ENCODE measurements around the gene PANK4.

PANK4 gene

DNA sequence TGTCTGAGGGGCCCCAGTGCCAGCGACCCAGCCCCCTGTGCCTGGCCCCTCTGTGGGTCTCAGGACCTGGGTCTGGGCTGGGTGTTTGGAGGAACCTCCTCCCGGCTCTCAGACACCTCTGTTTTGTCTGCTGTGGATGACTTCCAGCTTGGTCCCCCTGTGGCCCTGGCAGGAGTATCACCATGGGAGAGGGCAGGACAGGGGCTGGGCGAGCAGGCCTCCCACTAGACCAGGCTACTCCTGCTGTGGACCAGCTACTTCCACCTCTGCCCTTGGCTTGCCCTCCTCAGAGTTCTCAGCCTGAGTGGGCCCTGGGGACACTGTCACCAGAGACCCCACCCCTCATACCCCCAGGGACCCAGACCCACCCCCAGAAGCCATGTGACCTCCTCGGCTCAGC, 28.5 kb downstream of the PANK4 start:
- DNase-seq (ENCODE audit: low spot score) = no peak

DNA sequence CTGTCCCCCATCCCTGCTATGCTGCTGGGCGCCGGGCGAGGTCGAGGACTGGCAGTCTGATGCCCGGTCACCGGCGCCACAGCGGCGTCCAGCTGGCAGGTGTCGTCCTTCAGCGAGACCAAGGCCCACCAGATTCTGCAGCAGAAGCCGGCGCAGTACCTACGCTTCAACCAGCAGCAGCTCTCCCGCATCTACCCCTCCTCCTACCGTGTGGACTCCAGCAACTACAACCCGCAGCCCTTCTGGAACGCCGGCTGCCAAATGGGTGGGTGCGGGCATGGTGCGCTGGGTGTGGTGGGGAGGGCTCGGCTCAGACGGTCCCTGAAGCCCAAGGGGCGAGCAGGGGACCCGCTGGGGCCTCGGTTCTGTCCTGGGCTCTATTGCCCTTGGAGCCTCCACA, 29.6 kb downstream of the PANK4 start:
- no peak for DNase-seq (ENCODE audit: low spot score)

DNA sequence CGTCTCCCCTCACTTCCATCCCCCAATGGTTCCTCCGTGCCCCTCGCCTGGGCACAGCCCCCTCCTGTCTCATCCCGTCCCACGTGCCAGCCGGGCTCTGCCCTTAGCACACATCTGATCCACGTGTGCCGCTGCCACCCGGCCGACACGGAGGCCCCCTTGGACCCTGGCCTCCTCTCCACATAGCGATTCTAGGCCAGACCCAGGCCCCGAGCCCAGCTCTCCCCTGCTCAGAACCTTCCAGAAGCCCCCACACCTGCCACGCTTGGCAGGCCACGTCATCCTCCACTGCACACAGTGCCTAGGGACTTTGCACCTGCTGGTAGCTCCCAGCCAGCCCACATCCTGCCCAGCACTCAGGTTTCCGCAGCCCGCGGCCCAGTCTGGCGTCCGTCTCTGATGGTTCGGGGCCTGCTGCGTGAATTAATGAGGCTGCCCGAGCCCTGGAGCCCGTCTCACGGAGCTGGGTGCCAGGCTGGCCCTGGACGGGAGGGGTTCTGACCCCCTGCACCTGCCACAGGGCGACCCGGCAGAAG, 30.2 kb downstream of the PANK4 start:
- no peak for DNase-seq (ENCODE audit: low spot score)

DNA sequence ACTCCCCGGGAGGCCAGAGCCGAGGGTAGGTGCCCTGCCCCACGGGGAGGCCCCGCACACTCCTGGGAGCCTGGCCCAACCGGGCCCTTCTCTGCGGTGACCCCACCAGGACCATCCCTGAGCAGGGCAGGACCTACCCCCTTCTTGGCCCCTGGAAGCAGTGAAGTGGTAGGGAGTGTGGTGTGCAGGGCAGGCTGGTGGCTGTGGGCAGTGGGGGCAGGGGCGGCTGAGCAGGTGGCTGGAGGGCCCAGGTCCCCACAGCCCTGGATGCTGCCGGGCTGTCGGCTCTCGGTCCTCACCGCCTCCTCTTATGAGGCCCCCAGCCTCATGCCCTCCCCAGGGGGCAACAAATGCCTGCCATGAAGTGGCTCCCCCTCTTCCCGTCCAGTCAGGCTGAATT, 30.9 kb downstream of the PANK4 start:
- no peak for DNase-seq (ENCODE audit: low spot score)

DNA sequence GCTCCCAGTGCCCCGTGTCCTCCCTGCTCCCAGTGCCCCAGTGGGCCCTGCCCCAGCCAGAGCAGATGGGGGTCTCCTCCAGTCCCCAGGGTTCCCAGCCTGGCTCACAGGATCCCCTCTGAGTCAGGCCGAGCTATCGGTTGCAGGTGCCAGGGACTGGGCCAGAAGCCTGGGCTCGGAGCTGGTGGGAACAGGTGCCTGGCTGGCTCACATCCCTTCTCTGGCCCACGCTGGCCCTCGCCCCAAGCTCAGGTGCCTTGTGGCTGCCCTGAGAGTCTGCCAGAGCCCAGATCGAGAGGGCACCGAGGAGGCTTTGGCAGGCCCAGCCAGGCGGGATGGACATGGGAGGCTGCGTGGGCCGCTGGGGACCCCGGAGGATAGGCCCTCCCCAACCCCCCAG, 31.4 kb downstream of the PANK4 start:
- DNase-seq (ENCODE audit: low spot score) = no peak

DNA sequence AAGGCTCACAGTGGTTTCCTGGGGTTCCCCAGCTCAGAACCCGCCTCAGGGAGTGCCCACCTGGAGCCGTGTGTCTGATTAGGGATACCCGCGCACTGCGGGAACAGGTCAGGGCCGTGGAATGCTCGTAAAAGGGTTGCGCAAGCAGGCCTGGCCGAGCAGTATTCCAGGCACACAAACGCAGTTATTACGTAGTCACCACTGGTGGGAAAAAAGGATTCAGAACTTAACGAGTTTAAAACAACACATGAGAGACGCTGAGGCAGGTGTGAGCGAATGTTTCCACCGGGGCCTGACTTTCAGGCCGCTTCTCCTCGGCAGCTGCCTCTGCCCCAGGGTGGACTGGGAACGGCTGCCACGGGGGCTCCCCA, 32.1 kb downstream of the PANK4 start:
- no peak for DNase-seq (ENCODE audit: low spot score)

DNA sequence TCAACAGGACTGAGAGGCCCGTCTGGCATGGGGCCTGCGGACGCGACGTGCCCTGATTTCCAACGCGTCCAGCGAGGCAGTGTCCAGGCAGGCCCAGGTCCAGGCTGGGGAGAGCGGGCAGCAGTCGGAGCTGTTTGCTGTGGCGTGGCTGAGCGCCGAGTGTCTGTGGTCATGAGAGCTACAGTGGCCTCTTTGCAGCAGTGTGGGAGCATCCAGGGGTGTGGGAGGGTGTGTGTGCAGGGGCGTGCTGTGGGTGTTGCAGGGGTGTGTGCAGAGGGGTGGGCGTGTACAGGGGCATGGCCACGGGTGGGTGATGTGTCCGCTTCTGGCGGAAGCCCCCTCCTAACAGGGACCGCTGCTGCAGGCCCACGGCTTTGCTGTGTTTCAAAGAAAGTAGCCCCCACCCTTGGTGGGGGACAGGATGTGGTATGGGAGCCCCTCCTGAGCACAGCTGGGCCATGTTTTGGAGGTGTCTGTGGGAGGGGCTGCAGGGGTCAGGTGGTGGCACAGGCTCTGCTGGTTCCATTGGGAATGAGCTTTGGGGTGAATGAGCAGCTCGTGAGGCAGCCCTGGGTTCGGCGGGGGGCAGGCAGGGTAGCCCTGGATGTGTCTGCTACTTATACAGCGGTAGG, 32.6 kb downstream of the PANK4 start:
- DNase-seq (ENCODE audit: low spot score) = no peak

DNA sequence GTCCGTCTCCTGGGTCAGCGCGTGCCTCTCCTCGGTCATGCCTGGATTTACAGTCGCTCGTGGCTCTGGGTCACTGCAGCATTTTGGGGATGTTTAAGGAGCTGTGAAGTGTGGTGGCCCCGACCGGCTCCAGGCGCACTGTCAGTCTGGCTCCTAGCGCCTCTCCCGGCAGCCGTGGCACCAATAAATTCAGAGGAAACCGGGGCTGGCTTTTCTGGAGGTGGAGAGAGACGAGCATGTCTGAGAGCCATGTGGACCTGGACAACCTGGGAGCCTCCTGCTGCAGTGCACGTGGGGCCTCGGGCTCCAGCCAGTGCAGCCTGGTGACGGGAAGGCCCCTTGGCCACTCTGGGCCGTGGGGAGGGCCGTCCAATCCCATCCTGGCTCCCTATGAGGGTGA, 33.2 kb downstream of the PANK4 start:
- no peak for DNase-seq (ENCODE audit: low spot score)

DNA sequence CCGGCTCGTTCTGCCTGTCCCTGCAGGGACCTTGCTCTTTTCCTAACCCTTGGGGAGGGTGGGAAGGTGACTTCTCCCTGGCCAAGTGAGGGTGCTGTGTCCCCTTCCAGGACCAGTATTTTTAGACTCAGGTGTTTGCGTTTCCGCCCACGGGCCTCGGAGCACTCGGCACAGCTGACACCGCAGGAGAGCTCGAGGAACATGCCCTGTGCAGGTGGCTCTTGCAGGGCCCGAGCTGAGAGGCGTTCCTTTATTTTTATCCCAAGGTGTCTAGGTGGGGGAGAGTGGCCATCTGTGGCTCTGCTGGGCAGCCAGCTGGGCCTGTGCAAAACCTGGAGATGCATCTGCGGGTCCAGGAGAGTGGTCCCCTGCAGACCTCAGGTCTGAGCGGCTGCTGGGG, 34.3 kb downstream of the PANK4 start:
- DNase-seq (ENCODE audit: low spot score) = no peak

DNA sequence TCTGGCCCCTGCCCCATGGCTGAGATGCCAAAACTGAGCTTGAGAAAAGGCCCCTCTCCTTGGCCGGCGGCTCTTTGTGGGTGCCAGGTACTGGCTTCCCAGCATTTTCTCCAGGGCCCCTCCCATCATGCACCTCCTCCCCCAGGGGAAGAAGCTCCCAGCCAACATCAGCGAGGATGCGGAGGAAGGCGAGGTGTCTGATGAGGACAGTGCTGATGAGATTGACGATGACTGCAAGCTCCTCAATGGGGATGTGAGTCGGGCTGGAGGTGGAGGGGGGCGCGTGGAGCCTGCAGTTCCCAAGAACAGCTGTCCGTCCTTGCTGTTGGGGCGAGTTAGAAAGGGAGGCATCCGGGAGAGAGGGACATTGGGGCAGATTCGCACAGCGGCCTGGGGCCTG, 36.8 kb downstream of the PANK4 start:
- DNase-seq (ENCODE audit: low spot score) = no peak

DNA sequence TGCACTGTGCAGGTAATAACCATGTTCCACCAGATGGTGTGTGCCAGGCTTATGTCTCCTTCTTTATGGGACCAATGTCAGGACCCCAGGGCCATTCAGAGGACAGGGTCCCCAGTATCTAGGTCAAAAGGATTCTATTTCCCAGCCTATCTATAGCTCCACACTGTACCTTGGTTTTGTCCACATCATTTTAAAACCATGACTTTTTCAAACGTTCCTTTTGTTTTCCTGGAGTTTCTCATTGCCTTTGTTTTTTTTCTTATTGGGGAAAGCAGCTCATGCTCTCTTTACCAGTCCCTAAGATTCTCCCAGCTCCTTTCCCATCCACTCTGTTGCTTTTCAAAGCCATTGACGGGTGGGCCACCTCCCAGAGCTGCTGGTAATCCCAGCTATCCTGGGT, 37.7 kb downstream of the PANK4 start:
- no peak for DNase-seq (ENCODE audit: low spot score)

DNA sequence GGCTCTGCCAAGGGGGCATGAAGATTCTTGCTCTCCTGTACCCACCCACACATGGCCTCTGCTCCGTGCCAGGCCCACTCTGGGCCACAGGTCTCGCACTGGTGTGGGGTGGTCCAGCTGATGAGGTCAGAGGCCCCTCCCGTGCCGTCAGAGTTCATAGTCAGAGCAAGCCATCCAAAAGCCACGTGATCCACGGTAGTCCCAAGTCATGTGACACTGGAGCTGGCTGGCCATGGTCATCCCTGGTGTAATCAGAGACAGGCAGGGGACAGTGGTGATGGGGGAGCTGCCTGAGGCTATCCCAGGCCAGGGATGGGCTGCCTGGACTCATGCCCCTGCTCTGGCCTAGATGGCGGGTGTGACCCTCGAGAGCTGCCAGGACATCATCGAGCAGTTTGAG, 39.8 kb downstream of the PANK4 start:
- DNase-seq (ENCODE audit: low spot score) = no peak

DNA sequence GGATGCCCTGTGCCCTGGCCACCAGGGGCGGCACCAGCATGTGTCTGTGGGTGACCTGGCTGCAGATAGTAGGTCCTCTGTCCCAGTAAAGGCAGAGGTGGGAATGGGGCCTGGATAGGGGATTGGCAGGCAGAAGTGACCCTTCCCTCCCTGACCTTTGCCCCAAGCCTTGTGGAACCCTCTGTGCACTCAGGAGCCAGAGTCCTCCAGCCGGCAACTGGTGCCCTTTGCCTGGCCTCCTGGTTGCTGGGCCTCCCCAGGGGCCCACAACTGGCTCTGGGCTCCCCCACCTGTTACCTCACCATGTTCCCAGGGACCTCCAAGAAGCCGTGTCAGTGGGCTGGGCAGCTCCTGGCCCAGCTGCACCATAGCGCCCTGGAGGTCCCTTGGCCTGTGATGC, 40.4 kb downstream of the PANK4 start:
- DNase-seq (ENCODE audit: low spot score) = no peak

DNA sequence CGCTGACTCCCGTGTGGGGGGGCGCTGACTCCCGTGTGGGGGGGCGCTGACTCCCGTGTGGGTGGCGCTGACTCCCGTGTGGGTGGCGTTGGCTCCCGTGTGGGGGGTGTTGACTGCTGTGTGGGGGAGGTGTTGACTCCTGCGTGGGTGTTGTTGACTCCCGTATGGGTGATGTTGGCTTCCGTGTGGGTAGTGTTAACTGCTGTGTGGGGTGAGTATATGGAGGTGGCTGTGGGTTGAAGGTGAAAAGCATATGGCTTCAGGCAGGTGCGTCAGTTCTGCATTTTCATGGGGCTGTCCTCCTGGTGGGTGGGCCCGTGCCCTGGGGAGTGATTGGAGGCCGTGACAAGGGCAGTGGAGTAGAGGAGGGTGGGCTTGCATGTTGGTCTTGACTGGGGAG, 42.4 kb downstream of the PANK4 start:
- no peak for DNase-seq (ENCODE audit: low spot score)

DNA sequence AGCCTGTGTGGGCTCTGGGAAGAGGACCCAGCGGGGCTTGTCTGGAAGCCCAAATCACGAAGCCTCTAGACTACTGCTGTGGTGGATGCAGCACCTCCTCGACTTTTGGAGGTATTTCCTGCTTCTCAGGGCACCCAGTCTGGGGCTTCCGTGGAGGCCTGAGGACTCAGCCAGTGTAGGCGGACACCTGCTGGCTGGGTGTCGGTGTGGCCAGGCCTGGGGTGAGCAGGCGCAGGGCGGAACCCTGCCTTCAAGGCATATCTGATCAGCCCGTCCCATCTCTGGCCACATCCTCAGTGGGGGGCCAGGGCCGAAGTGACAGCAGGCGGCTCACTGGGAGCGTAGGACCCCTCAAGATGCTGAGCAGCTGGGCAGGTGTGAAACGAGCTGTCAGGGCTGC, 43.4 kb downstream of the PANK4 start:
- DNase-seq (ENCODE audit: low spot score) = no peak

DNA sequence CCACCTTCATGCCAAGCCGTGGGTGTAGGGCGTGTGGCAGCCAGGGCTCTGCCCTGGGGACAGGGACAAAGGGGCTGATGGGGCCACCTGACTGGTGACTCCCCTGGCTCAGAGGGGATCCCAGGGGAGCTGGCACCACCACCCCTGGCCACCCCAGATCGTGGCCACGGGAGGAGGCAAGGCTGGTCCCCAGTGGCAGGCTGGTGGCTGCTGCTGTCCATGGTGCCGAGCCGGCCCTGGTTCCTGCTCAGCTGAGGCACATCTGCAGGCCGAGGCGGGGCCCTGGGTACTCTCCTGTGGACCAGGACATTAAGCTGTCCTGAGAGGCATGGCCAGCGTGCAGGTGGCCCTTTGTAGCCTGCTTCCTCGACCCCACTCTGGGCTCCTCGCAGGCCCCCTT, 43.8 kb downstream of the PANK4 start:
- no peak for DNase-seq (ENCODE audit: low spot score)

DNA sequence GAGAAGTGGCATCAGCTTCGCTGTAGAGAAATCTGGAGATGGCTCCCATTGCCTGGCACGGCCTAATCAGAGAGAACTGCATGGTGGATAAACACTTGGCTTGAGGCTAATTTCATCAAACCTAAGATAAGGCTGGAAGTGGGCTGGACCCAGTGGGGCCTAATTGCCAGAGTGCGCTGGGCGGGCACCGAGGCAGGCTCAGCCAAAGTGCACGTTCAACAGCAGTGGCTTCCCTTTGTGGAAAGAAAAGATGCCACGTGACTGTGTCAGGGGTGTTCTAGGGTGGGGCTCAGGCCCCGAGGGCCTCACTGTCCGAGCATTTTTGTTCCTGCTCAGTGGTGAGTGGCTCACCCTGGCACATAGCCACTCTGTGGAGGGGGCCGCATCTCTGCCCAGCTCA, 44.5 kb downstream of the PANK4 start:
- no peak for DNase-seq (ENCODE audit: low spot score)

DNA sequence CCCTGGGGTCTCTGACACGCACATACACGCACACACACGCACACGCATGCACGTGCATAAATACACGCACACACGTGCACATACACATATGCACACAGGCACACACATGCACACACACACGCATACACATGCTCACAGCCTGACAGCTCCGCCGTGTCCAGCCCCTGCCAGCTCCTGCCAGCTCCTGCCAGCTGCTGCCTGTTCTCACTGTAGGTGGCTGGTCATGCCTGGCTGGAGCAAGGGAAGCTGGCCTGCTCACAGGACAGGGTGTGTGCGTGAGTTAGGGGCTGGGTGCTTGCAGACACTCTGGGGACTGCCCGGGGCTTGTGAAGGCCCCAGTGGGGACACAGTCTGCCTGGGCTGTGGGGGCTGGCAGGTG, 45.4 kb downstream of the PANK4 start:
- no peak for DNase-seq (ENCODE audit: low spot score)

DNA sequence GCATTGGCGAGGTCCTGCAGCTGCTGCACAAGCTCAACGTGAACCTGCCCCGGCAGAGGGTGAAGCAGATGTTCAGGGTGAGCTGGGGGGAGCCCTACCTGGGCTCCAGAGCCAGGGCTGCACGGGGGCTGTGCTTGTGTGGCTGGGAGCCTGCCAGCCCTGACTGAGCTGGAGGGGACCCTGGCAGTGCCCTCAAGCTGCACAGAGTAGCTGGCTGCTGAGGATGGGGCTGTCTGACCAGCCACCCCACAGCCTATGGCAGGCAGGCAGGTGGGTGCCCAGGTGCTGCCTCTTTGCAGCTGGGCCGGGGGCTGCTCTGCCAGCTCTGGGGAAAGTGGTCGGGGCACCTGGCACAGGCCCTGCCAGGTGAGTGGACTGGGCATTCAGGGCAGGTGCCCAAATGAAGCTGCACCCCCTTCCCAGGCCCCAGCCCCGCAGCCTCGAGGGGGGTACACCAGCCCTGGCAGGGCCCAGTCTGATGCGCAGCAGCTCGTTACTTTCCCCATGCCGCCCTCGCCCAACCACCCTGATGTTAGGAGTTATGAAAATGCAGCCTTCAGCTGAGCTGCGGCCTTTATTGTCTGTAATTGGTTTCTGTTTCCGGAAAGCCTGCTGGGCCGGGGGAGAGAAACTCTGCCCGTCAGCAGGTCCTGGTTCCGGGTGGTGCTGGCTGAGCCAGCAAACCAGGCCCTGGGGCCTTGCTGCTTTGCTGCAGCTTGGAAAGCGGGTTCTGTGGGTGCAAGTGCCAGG, 46.0 kb downstream of the PANK4 start:
- DNase-seq (ENCODE audit: low spot score) = no peak

DNA sequence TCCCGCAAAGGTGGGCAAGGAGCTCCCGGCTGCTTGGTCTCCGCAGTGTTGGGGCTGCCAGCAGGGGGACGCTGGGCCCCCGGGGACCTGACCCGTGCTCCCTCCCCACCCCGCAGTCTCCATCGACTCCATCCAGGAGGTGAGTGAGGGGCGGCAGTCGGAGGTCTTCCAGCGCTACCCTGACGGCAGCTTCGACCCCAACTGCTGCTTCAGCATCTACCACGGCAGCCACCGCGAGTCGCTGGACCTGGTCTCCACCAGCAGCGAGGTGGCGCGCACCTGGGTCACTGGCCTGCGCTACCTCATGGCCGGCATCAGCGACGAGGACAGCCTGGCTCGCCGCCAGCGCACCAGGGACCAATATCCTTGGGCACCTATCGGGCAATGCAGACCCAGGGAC, 46.8 kb downstream of the PANK4 start:
- no peak for DNase-seq (ENCODE audit: low spot score)

DNA sequence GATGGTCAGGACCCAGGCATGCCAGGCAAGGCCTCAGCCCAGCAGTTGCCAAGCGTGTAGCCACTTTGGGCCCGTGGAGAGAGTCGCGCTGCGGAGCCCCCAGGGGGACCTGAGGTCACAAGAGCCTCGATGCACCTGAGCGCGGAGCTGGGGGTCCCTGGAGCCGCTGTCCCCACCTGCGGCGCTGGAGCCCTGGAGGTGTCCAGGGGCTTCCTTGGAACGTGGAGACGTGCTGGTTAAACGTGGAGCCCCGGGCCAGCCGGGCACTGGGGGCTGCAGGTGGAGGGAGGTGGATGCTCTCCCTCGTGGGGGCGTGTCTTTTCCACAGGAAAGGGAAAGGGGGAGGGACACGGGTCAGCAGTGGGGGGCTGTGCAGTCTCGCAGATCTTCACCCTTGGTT, 47.2 kb downstream of the PANK4 start:
- no peak for DNase-seq (ENCODE audit: low spot score)

DNA sequence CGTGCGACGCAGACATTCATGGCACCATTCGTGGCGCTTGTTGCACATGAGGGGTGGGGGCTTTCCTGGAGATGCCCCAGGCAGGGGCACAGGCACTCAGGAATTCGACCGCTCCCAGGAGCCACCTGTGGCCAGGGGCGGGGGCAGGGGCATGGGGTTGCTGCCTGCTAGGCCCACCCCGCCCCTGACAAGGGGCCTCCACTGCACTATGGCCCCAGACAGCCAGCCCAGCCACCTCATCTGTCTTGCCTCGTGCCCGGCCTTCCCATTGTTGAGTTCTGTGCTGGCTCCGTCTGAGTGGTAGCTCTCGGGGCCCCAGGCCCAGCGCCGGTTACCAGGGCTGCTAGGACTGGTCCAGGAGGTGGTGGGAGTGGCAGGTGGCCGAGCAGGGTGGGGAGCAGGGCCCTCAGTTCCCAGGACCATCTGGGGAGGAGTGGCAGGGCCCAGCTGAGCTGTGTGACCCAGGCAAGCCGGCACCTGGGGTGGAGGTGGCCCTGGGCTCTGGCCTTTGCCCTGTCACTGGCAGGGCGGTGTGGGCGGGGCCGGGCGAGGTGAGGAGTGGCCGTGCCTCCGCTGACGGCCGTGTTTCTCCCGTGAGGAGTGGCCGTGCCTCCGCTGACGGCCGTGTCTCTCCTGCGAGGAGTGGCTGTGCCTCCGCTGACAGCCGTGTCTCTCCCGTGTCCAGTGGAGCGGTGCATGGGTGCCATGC, 48.5 kb downstream of the PANK4 start:
- DNase-seq (ENCODE audit: low spot score) = no peak

DNA sequence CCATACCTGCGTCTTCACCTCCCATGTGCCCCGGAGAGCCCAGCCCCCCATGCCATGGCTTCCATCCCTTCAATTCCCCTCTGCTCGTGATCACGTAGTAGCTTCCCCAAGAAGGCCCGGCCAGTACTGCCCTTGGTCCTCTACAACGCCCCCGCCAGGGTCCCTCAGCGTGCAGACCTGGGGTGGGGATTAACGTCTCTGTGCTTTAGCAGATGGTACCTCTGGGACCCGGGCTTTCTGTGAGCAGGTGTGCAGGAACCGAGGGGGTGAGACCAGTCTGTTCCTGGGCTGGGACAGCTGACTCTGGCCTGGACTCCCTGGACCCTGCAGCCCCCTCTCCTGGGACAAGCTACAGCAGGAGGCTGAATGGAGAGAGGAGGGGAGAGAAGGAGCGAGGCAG, 49.1 kb downstream of the PANK4 start:
- DNase-seq (ENCODE audit: low spot score) = no peak
